GM21528 (cell line): ENCODE data around the gene TMOD4.
"Not testable (repeated sequence)": the region's sequence is repeated elsewhere in the genome, so short reads cannot be mapped to it uniquely, and the experiment has no call there.

Experiments
- ATAC-seq: cut with Tn5 transposase; IDR thresholded peaks from one replicate; pipeline ENCODE4 v1.9.1; 2021; ENCODE audit warnings: mild to moderate bottlenecking, moderate library complexity; ENCODE audit not compliant: unreplicated experiment, low FRiP score

The TMOD4 gene

GRCh38 chr1:151175863-151176262, at the start of gene TMOD4:
TMOD4 (minus strand) TSS chr1:151175981; CDS start chr1:151174875, 1,106 bp downstream.
- ATAC-seq, result no peak

- ATAC-seq, result no peak
Observed at GRCh38 chr1:151222130-151222529, 46.3 kb upstream of the TMOD4 start.

GRCh38 chr1:151221616-151222015, 45.8 kb upstream of the TMOD4 start:
- no peak for ATAC-seq

- ATAC-seq, result no peak
Observed at GRCh38 chr1:151213560-151213959, 37.8 kb upstream of the TMOD4 start.

GRCh38 chr1:151211972-151212705, 36.4 kb upstream of the TMOD4 start:
- ATAC-seq, result no peak

- ATAC-seq, result no peak
Observed at GRCh38 chr1:151210830-151211229, 35.0 kb upstream of the TMOD4 start.

- ATAC-seq, result not testable (repeated sequence)
Observed at GRCh38 chr1:151205381-151205965, 29.7 kb upstream of the TMOD4 start.

GRCh38 chr1:151199873-151200581, 24.2 kb upstream of the TMOD4 start:
- no peak for ATAC-seq

- ATAC-seq, result peak; percentile 82
Observed at GRCh38 chr1:151198254-151199127, 22.7 kb upstream of the TMOD4 start, which contains the start of gene PIP5K1A. PIP5K1A (plus strand) TSS chr1:151198552; CDS start chr1:151198997, 445 bp downstream.

GRCh38 chr1:151197863-151198253, 22.1 kb upstream of the TMOD4 start:
- ATAC-seq, result no peak

GRCh38 chr1:151196292-151196800, 20.6 kb upstream of the TMOD4 start:
- no peak for ATAC-seq

- ATAC-seq, result not testable (repeated sequence)
Observed at GRCh38 chr1:151194894-151195594, 19.3 kb upstream of the TMOD4 start.

- ATAC-seq, result no peak
Observed at GRCh38 chr1:151193856-151194255, 18.1 kb upstream of the TMOD4 start.

- ATAC-seq, result no peak
Observed at GRCh38 chr1:151193304-151193703, 17.5 kb upstream of the TMOD4 start.

- ATAC-seq, result no peak
Observed at GRCh38 chr1:151192047-151192446, 16.3 kb upstream of the TMOD4 start.

GRCh38 chr1:151189637-151190445, 14.1 kb upstream of the TMOD4 start, which contains the start of gene VPS72:
VPS72 (minus strand) TSS chr1:151190197; CDS start chr1:151190121, 76 bp downstream.
- peak; percentile 85 for ATAC-seq

GRCh38 chr1:151188667-151189066, 12.9 kb upstream of the TMOD4 start:
- ATAC-seq, result not testable (repeated sequence)

- ATAC-seq, result no peak
Observed at GRCh38 chr1:151187205-151187604, 11.4 kb upstream of the TMOD4 start.

GRCh38 chr1:151184211-151184610, 8.4 kb upstream of the TMOD4 start:
- no peak for ATAC-seq
